ENCODE results near the gene HDAC4. TPM values are rescaled to one million over a fixed set of nuclear protein-coding genes. Genes with fewer than 3 reads are reported as not detected.

Gene HDAC4
- total and polyA plus RNA-seq, 4 donors, result 2.9 to 37.2 (median 4.4) TPM

GRCh38 chr2:239059854-239060253, 341.0 kb downstream of the HDAC4 start:
- peaks cover 4 to 20% (median 7%) of the 10 kb centered on the region in 4 donors for H3K36me3 ChIP-seq (ENCODE audit: control insufficient read depth in 4 of 4, insufficient read depth in 3 of 4, low read depth in 1 of 4, low read length in 3 of 4)
- H3K27me3 ChIP-seq (ENCODE audit: control insufficient read depth in 4 of 4, insufficient read depth in 4 of 4, low read length in 3 of 4), result no peaks in the 10 kb centered on the region
- peaks cover 0 to 2% (median 0%) of the 10 kb centered on the region in 4 donors for H3K9me3 ChIP-seq (ENCODE audit: control insufficient read depth in 4 of 4, low read length in 3 of 4)
- TF ChIP-seq ZBTB33 (IDR thresholded peaks at IDR 0.05) (no peak), NR2F2 (IDR thresholded peaks at IDR 0.05) (no peak)
- H3K4me1 ChIP-seq (ENCODE audit: control insufficient read depth in 4 of 4, insufficient read depth in 4 of 4, low read length in 3 of 4), result no peaks in the 10 kb centered on the region
- no peak for DNase-seq (ENCODE audit: low spot score)
- H3K9ac ChIP-seq (ENCODE audit: low read depth in 1 of 2, low read length in 2 of 2), result no peak overlapping the region
- no peak overlapping the region for H3K27ac ChIP-seq (ENCODE audit: low read depth in 1 of 2, low read length in 2 of 2)
- H3K4me3 ChIP-seq (ENCODE audit: low read depth in 1 of 3, low read length in 3 of 3), result no peak overlapping the region
- WGBS, result 98% methylated on average over 12 of the region's 12 CpGs

GRCh38 chr2:239058766-239059165, 342.1 kb downstream of the HDAC4 start:
- no peaks in the 10 kb centered on the region for H3K4me1 ChIP-seq (ENCODE audit: control insufficient read depth in 4 of 4, insufficient read depth in 4 of 4, low read length in 3 of 4)
- TF ChIP-seq SP1 (IDR thresholded peaks at IDR 0.05) (no peak), RAD21 (IDR thresholded peaks at IDR 0.05) (no peak), YY1 (IDR thresholded peaks at IDR 0.05) (no peak), FOXA2 (IDR thresholded peaks at IDR 0.05) (no peak), CTCF (IDR thresholded peaks at IDR 0.05; ENCODE audit: low read depth, low read length, missing input control) (no peak), RXRA (IDR thresholded peaks at IDR 0.05) (no peak), MAX (IDR thresholded peaks at IDR 0.05) (no peak), HNF4G (IDR thresholded peaks at IDR 0.05) (no peak), FOXA1 (IDR thresholded peaks at IDR 0.05) (no peak), HNF4A (conservative IDR thresholded peaks at IDR 0.05) (no peak), EGR1 (IDR thresholded peaks at IDR 0.05; ENCODE audit: low read depth in 2 of 2) (no peak), ATF3 (IDR thresholded peaks at IDR 0.05) (no peak), ZBTB33 (IDR thresholded peaks at IDR 0.05) (no peak), REST (IDR thresholded peaks at IDR 0.05) (no peak), JUND (IDR thresholded peaks at IDR 0.05) (no peak), TAF1 (conservative IDR thresholded peaks at IDR 0.05) (no peak), NR2F2 (IDR thresholded peaks at IDR 0.05) (no peak)
- no peak for DNase-seq (ENCODE audit: low spot score)
- no peaks in the 10 kb centered on the region for H3K27me3 ChIP-seq (ENCODE audit: control insufficient read depth in 4 of 4, insufficient read depth in 4 of 4, low read length in 3 of 4)
- peaks cover 4 to 26% (median 7%) of the 10 kb centered on the region in 4 donors for H3K36me3 ChIP-seq (ENCODE audit: control insufficient read depth in 4 of 4, insufficient read depth in 3 of 4, low read depth in 1 of 4, low read length in 3 of 4)
- WGBS, result 89% methylated on average over 8 of the region's 8 CpGs
- H3K9me3 ChIP-seq (ENCODE audit: control insufficient read depth in 4 of 4, low read length in 3 of 4), result peaks cover 0 to 2% (median 0%) of the 10 kb centered on the region in 4 donors
- no peak overlapping the region for H3K4me3 ChIP-seq (ENCODE audit: low read depth in 1 of 3, low read length in 3 of 3)
- no peak overlapping the region for H3K9ac ChIP-seq (ENCODE audit: low read depth in 1 of 2, low read length in 2 of 2)
- no peak overlapping the region for H3K27ac ChIP-seq (ENCODE audit: low read depth in 1 of 2, low read length in 2 of 2)
